Neural cell (in vitro differentiated cells): ENCODE measurements around the gene ITGBL1. TPM values are rescaled to one million over a fixed set of nuclear protein-coding genes. Genes with fewer than 3 reads are reported as not detected.

Source experiments
- H2AFZ ChIP-seq: fragments of 200-600, 300-800 bp; sonication (generic), shearing (Covaris generic); 2 replicates; pipeline ENCODE4 v1.6.0; 2014; ENCODE audit warnings: low read depth, mild to moderate bottlenecking, antibody characterized with exemption, low read length, moderate library complexity
- H3F3A ChIP-seq: fragments of 200-600 bp; shearing (Covaris generic); 2 replicates; pipeline ENCODE4 v1.6.1; 2016; ENCODE audit warnings: mild to moderate bottlenecking, moderate library complexity, mixed read lengths, antibody characterized with exemption, low read length; ENCODE audit not compliant: insufficient read depth, poor library complexity, severe bottlenecking
- H3K27ac ChIP-seq: fragments of 200-600, 300-800 bp; sonication (generic), shearing (Covaris generic); 2 replicates; pipeline ENCODE4 v1.5.1; 2014; ENCODE audit warnings: mild to moderate bottlenecking, low read length, moderate library complexity
- H3K27me3 ChIP-seq: fragments of 300-800, 200-600 bp; sonication (generic), shearing (Covaris generic); 2 replicates; pipeline ENCODE4 v1.6.0; 2014; ENCODE audit warnings: mild to moderate bottlenecking, low read depth, low read length, moderate library complexity; ENCODE audit not compliant: insufficient read depth
- H3K36me3 ChIP-seq: fragments of 300-800, 200-600 bp; sonication (generic), shearing (Covaris generic); 2 replicates; pipeline ENCODE4 v1.5.1; 2014; ENCODE audit warnings: mild to moderate bottlenecking, antibody characterized with exemption, low read length, moderate library complexity; ENCODE audit not compliant: insufficient read depth
- H3K4me2 ChIP-seq: fragments of 300-800, 200-600 bp; sonication (generic), shearing (Covaris generic); 2 replicates; pipeline ENCODE4 v1.6.0; 2014; ENCODE audit warnings: mild to moderate bottlenecking, low read length
- H3K4me3 ChIP-seq: fragments of 300-800, 200-600 bp; sonication (generic), shearing (Covaris generic); 2 replicates; pipeline ENCODE4 v1.5.1; 2014; ENCODE audit warnings: mild to moderate bottlenecking, low read length, moderate library complexity
- H3K79me2 ChIP-seq: fragments of 200-600 bp; shearing (Covaris generic); replicated peaks from 2 replicates; pipeline ENCODE4 v1.6.0; 2014; ENCODE audit warnings: mild to moderate bottlenecking, low read length, moderate library complexity; ENCODE audit not compliant: insufficient read depth
- H3K9ac ChIP-seq: fragments of 300-800, 200-600 bp; sonication (generic), shearing (Covaris generic); 2 replicates; pipeline ENCODE4 v1.6.1; 2016; ENCODE audit warnings: mild to moderate bottlenecking, low read length, mixed read lengths
- H3K9me2 ChIP-seq: fragments of 200-600 bp; shearing (Covaris generic); 2 replicates; pipeline ENCODE4 v1.6.1; 2016; ENCODE audit warnings: mild to moderate bottlenecking, low read length, mixed read lengths; ENCODE audit not compliant: insufficient read depth
- H3K9me3 ChIP-seq: fragments of 200-600, 300-800 bp; sonication (generic), shearing (Covaris generic); 2 replicates; pipeline ENCODE4 v1.6.1; 2016; ENCODE audit warnings: mild to moderate bottlenecking, mixed run types, low read length, moderate library complexity, mixed read lengths
- H4K20me1 ChIP-seq: fragments of 200-600 bp; shearing (Covaris generic); 2 replicates; pipeline ENCODE4 v1.6.1; 2016; ENCODE audit warnings: mild to moderate bottlenecking, mixed run types; ENCODE audit not compliant: insufficient read depth
- EP300 ChIP-seq: fragments of 450-650 bp; conservative IDR thresholded peaks from 2 replicates; pipeline ENCODE4 v1.6.1; 2014; ENCODE audit warnings: antibody characterized with exemption, mild to moderate bottlenecking, moderate library complexity; ENCODE audit not compliant: poor library complexity, severe bottlenecking
- EZH2 ChIP-seq: fragments of 200-600, 300-800 bp; shearing (Covaris generic), sonication (generic); IDR thresholded peaks from 2 replicates; pipeline ENCODE4 v1.6.1; 2014; ENCODE audit warnings: antibody characterized with exemption, low read length, borderline replicate concordance, mild to moderate bottlenecking; ENCODE audit not compliant: insufficient read depth, poor library complexity, severe bottlenecking
- MXI1 ChIP-seq: fragments of 450-650 bp; conservative IDR thresholded peaks from 2 replicates; pipeline ENCODE4 v1.6.1; 2014; ENCODE audit warnings: antibody characterized with exemption, mild to moderate bottlenecking; ENCODE audit not compliant: poor library complexity, severe bottlenecking
- POLR2AphosphoS5 ChIP-seq: IDR thresholded peaks from 2 replicates; pipeline ENCODE4 v1.6.1; 2012
- RAD21 ChIP-seq: fragments of 450-650 bp; conservative IDR thresholded peaks from 2 replicates; pipeline ENCODE4 v1.6.1; 2014; ENCODE audit warnings: antibody characterized with exemption, mild to moderate bottlenecking, moderate library complexity
- SMC3 ChIP-seq: fragments of 450-650 bp; conservative IDR thresholded peaks from 2 replicates; pipeline ENCODE4 v1.6.1; 2014; ENCODE audit warnings: antibody characterized with exemption, mild to moderate bottlenecking, moderate library complexity; ENCODE audit not compliant: poor library complexity
- TAF1 ChIP-seq: IDR thresholded peaks from 2 replicates; pipeline ENCODE4 v1.6.1; 2012; ENCODE audit warnings: low read depth
- polyA plus RNA-seq: library from polyadenylated mRNA; depleted of rRNA; stranded (reverse); fragments of >200 nt; gene quantifications from 2 replicates; pipeline ENCODE4 v1.2.3, GENCODE V29; 2014
- TF ChIP-seq, protein P1 (sequence below): fragments of 450-650 bp; IDR thresholded peaks from 2 replicates; pipeline ENCODE4 v1.5.1; 2014; ENCODE audit warnings: antibody characterized with exemption, mild to moderate bottlenecking, moderate library complexity; ENCODE audit not compliant: poor library complexity, severe bottlenecking
- TF ChIP-seq, protein P2 (sequence below): IDR thresholded peaks from 2 replicates; pipeline ENCODE4 v1.6.1; 2012; ENCODE audit warnings: borderline replicate concordance

Gene ITGBL1
- polyA plus RNA-seq, 1 donor from 2014 or later: 0.46 TPM

DNA sequence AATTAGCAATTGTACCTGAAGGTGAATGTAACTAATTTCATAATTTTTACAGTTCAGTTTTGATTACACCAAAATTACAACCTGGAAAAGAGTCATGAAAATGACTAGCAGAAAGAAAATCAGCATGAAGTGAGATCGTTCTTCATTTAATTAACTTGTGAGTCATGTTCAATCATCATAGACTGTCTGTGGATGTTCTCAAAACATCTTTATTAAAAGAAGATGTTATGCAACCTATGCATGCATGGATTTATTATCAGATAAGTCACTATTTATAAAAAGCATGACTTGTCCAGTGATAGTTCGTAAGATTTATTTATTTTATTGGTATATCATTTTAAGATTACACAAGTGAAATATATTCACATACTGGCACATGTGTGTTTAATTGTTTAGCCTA lies 245.9 kb downstream of the ITGBL1 start:
- Histone ChIP-seq H3K9me3 (no peaks in the 10 kb centered on the region), H3F3A (no peaks in the 10 kb centered on the region), H3K4me3 (no peak overlapping the region), H3K79me2 (no peaks in the 10 kb centered on the region), H3K9ac (no peak overlapping the region), H3K36me3 (no peaks in the 10 kb centered on the region), H3K4me2 (no peak overlapping the region), H3K9me2 (no peaks in the 10 kb centered on the region), H4K20me1 (no peaks in the 10 kb centered on the region), H3K27ac (no peak overlapping the region), H2AFZ (no peak overlapping the region), H3K27me3 (no peaks in the 10 kb centered on the region)
- no peak for TF ChIP-seq TAF1
- TF ChIP-seq RAD21: no peak
- TF ChIP-seq SMC3: no peak
- no peak for TF ChIP-seq POLR2AphosphoS5
- TF ChIP-seq MXI1: no peak

DNA sequence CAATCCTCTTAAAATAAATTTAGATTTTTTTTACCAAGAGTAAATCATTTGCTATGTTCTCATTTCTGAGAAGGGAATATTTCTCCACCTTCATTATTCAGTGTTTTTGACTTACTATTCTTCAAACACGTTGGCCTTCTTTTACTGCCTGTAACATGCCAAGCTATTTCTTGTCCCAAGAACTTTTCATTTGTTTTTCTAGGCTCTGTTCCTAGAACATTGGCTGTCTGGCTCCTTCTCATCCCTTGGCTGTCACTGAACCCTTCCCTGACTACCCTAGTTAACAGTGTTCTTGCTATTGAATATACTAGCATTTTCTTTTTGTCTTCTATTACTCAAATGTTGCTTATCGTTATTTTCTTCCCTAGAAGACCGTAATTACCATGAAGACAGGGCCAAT lies 248.1 kb downstream of the ITGBL1 start:
- no peaks in the 10 kb centered on the region for H4K20me1 ChIP-seq
- H3K36me3 ChIP-seq: no peaks in the 10 kb centered on the region
- H3K27me3 ChIP-seq: no peaks in the 10 kb centered on the region
- no peak overlapping the region for H3K4me2 ChIP-seq
- H3K9me2 ChIP-seq: no peaks in the 10 kb centered on the region
- no peaks in the 10 kb centered on the region for H3F3A ChIP-seq
- no peak overlapping the region for H2AFZ ChIP-seq
- no peak overlapping the region for H3K27ac ChIP-seq
- no peak overlapping the region for H3K4me3 ChIP-seq
- no peaks in the 10 kb centered on the region for H3K9me3 ChIP-seq
- no peaks in the 10 kb centered on the region for H3K79me2 ChIP-seq
- TF ChIP-seq RAD21 (no peak), POLR2AphosphoS5 (no peak), EP300 (no peak), MXI1 (no peak), TAF1 (no peak), SMC3 (no peak), EZH2 (no peak)
- TF ChIP-seq, protein P1, sequence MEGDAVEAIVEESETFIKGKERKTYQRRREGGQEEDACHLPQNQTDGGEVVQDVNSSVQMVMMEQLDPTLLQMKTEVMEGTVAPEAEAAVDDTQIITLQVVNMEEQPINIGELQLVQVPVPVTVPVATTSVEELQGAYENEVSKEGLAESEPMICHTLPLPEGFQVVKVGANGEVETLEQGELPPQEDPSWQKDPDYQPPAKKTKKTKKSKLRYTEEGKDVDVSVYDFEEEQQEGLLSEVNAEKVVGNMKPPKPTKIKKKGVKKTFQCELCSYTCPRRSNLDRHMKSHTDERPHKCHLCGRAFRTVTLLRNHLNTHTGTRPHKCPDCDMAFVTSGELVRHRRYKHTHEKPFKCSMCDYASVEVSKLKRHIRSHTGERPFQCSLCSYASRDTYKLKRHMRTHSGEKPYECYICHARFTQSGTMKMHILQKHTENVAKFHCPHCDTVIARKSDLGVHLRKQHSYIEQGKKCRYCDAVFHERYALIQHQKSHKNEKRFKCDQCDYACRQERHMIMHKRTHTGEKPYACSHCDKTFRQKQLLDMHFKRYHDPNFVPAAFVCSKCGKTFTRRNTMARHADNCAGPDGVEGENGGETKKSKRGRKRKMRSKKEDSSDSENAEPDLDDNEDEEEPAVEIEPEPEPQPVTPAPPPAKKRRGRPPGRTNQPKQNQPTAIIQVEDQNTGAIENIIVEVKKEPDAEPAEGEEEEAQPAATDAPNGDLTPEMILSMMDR: no peak
- TF ChIP-seq, protein P2, sequence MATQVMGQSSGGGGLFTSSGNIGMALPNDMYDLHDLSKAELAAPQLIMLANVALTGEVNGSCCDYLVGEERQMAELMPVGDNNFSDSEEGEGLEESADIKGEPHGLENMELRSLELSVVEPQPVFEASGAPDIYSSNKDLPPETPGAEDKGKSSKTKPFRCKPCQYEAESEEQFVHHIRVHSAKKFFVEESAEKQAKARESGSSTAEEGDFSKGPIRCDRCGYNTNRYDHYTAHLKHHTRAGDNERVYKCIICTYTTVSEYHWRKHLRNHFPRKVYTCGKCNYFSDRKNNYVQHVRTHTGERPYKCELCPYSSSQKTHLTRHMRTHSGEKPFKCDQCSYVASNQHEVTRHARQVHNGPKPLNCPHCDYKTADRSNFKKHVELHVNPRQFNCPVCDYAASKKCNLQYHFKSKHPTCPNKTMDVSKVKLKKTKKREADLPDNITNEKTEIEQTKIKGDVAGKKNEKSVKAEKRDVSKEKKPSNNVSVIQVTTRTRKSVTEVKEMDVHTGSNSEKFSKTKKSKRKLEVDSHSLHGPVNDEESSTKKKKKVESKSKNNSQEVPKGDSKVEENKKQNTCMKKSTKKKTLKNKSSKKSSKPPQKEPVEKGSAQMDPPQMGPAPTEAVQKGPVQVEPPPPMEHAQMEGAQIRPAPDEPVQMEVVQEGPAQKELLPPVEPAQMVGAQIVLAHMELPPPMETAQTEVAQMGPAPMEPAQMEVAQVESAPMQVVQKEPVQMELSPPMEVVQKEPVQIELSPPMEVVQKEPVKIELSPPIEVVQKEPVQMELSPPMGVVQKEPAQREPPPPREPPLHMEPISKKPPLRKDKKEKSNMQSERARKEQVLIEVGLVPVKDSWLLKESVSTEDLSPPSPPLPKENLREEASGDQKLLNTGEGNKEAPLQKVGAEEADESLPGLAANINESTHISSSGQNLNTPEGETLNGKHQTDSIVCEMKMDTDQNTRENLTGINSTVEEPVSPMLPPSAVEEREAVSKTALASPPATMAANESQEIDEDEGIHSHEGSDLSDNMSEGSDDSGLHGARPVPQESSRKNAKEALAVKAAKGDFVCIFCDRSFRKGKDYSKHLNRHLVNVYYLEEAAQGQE: no peak
- no peak overlapping the region for H3K9ac ChIP-seq

DNA sequence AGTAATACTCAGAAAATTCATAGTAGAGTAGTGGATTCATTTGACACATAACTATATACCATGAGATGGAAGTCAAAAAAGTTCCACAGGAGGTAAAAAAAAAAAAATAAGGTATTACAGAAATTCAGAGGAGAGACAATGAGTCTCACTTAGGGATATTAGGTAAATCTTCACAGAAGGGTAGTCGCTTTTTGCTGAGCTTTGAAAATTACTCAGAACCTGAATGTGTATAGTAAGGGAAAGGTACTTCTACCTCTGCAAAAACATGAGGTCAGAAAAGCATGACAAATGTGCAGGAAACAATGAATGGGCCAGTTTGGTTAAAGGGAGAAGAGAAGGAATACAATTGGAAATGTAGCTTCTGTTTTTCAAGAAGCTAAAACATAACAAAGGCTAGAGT lies 250.6 kb downstream of the ITGBL1 start:
- H3K9me2 ChIP-seq: no peaks in the 10 kb centered on the region
- no peaks in the 10 kb centered on the region for H3K9me3 ChIP-seq
- H3F3A ChIP-seq: no peaks in the 10 kb centered on the region
- no peaks in the 10 kb centered on the region for H3K79me2 ChIP-seq
- no peak overlapping the region for H3K9ac ChIP-seq
- H3K27me3 ChIP-seq: no peaks in the 10 kb centered on the region
- no peak overlapping the region for H3K27ac ChIP-seq
- no peak overlapping the region for H2AFZ ChIP-seq
- H3K4me2 ChIP-seq: no peak overlapping the region
- no peaks in the 10 kb centered on the region for H3K36me3 ChIP-seq
- H4K20me1 ChIP-seq: no peaks in the 10 kb centered on the region
- TF ChIP-seq EP300 (no peak), RAD21 (no peak)
- H3K4me3 ChIP-seq: no peak overlapping the region
